ENCODE results near the gene TMEM74B. TPM values are rescaled to one million over a fixed set of nuclear protein-coding genes. Genes with fewer than 3 reads are reported as not detected.

The TMEM74B gene
- total RNA-seq, 1 experiment from 2014 or later = 1.1 TPM

GRCh38 chr20:1229541-1229940 is 44.8 kb upstream of the TMEM74B start:
- POLR2A ChIA-PET = interaction anchor here (0.6 kb wide), 1 partner anchor 93 kb away, joined by 3 read pairs; no protein-coding TSS in a partner anchor
- Histone ChIP-seq H3K36me3 (ENCODE audit: control insufficient read depth, insufficient read depth, low read length) (no peaks in the 10 kb centered on the region; the same call in 1 of the 2 replicates), H3K4me1 (ENCODE audit: control insufficient read depth, insufficient read depth, low read length) (peaks cover 9% of the 10 kb centered on the region; the same call in 1 of the 2 replicates), H3K27me3 (ENCODE audit: control insufficient read depth, insufficient read depth, low read length) (peaks cover 3% of the 10 kb centered on the region; the same call in 1 of the 2 replicates), H3K27ac (ENCODE audit: low read length) (no peak overlapping the region), H3K9me3 (ENCODE audit: control insufficient read depth, insufficient read depth, low read depth, low read length) (no peaks in the 10 kb centered on the region), H3K4me3 (ENCODE audit: low read depth in 2 of 2, low read length in 2 of 2) (no peak overlapping the region)
- TF ChIP-seq SIN3A (IDR thresholded peaks at IDR 0.05; ENCODE audit: borderline replicate concordance, insufficient read depth, low read depth, low read length) (no peak), TCF7L2 (IDR thresholded peaks at IDR 0.05; ENCODE audit: low read depth, low read length) (no peak), POLR2AphosphoS5 (IDR thresholded peaks at IDR 0.05; ENCODE audit: low read depth, low read length) (no peak)
- TF ChIP-seq, protein P1, sequence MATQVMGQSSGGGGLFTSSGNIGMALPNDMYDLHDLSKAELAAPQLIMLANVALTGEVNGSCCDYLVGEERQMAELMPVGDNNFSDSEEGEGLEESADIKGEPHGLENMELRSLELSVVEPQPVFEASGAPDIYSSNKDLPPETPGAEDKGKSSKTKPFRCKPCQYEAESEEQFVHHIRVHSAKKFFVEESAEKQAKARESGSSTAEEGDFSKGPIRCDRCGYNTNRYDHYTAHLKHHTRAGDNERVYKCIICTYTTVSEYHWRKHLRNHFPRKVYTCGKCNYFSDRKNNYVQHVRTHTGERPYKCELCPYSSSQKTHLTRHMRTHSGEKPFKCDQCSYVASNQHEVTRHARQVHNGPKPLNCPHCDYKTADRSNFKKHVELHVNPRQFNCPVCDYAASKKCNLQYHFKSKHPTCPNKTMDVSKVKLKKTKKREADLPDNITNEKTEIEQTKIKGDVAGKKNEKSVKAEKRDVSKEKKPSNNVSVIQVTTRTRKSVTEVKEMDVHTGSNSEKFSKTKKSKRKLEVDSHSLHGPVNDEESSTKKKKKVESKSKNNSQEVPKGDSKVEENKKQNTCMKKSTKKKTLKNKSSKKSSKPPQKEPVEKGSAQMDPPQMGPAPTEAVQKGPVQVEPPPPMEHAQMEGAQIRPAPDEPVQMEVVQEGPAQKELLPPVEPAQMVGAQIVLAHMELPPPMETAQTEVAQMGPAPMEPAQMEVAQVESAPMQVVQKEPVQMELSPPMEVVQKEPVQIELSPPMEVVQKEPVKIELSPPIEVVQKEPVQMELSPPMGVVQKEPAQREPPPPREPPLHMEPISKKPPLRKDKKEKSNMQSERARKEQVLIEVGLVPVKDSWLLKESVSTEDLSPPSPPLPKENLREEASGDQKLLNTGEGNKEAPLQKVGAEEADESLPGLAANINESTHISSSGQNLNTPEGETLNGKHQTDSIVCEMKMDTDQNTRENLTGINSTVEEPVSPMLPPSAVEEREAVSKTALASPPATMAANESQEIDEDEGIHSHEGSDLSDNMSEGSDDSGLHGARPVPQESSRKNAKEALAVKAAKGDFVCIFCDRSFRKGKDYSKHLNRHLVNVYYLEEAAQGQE (IDR thresholded peaks at IDR 0.05; ENCODE audit: insufficient read depth in 1 of 2, low read depth in 2 of 2, low read length in 1 of 2) = no peak
- TF ChIP-seq, protein P2, sequence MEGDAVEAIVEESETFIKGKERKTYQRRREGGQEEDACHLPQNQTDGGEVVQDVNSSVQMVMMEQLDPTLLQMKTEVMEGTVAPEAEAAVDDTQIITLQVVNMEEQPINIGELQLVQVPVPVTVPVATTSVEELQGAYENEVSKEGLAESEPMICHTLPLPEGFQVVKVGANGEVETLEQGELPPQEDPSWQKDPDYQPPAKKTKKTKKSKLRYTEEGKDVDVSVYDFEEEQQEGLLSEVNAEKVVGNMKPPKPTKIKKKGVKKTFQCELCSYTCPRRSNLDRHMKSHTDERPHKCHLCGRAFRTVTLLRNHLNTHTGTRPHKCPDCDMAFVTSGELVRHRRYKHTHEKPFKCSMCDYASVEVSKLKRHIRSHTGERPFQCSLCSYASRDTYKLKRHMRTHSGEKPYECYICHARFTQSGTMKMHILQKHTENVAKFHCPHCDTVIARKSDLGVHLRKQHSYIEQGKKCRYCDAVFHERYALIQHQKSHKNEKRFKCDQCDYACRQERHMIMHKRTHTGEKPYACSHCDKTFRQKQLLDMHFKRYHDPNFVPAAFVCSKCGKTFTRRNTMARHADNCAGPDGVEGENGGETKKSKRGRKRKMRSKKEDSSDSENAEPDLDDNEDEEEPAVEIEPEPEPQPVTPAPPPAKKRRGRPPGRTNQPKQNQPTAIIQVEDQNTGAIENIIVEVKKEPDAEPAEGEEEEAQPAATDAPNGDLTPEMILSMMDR (IDR thresholded peaks at IDR 0.05) = no peak
- ATAC-seq = no peak
- BruUV-seq (replicated peaks) = no TSS peak
- CTCF ChIA-PET = interaction anchor here (0.6 kb wide), 2 partner anchors 127 to 272 kb away, joined by 3 to 4 read pairs; no protein-coding TSS in a partner anchor
- intact Hi-C loops (cut with micrococcal nuclease; ENCODE audit: unreplicated experiment) = no loop called here
- in situ Hi-C loops (cut with HindIII; ENCODE audit: low pct_unique_long_range_greater_than_20kb, low sequenced_read_pairs) = no loop called here
- no peak for DNase-seq (ENCODE audit: low read depth, low spot score)

DNA sequence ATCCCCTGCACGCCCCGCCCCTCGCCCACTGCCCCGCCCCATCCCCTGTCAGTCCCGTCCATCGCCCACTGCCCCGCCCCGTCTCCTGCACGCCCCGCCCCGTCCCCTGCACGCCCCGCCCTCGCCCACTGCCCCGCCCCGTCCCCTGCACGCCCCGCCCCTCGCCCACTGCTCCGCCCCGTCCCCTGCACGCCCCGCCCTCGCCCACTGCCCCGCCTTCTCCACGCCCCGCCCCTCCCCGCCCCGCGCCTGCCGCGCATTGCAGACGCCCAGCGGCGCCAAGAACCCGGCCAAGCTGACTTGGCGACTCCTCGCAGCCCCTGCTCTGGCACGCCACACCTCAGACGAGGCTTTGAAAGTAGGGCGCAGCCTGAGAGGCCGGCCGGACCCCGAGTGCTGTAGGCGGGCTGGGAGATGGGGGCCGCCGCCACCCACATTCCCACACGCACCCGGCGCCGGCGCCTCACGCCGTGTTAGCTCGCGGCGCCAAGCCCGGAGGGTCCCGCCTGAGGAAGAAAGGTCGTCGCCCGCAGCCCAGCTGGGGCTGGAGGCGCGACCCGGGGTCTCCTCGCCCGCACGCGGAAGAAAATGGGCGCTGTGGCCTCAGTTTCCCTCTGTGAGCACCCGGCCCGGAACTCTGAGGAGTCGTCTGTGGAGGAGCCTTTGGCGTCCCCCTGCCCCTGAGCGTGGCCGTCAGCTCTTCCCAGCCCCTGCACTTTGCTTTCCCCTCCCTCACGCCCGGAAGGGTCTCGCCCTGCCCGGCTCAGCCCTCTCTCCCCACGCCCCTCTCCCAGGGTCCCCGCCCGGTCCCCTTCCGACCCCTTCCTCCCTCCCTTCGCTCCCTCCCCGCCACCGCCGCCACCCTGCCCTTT is 41.2 kb upstream of the TMEM74B start, which contains the start of gene RAD21L1:
Gene RAD21L1, plus strand, starts transcription at position 262 of the 872 bp plus-strand sequence. CDS start 2,410 bp downstream, outside the sequence.
- intact Hi-C loops (cut with micrococcal nuclease; ENCODE audit: unreplicated experiment) (no loop called here), in situ Hi-C loops (cut with HindIII; ENCODE audit: low pct_unique_long_range_greater_than_20kb, low sequenced_read_pairs) (no loop called here)
- Histone ChIP-seq H3K4me1 (ENCODE audit: control insufficient read depth, insufficient read depth, low read length) (peaks cover 8% of the 10 kb centered on the region; the same call in 1 of the 2 replicates), H3K27ac (ENCODE audit: low read length) (peak within 1 kb of the TSS; percentile 66), H3K27me3 (ENCODE audit: control insufficient read depth, insufficient read depth, low read length) (peaks cover 3% of the 10 kb centered on the region; the same call in 1 of the 2 replicates), H3K36me3 (ENCODE audit: control insufficient read depth, insufficient read depth, low read length) (no peaks in the 10 kb centered on the region), H3K4me3 (ENCODE audit: low read depth in 2 of 2, low read length in 2 of 2) (peak within 1 kb of the TSS; percentile 77 to 81), H3K9me3 (ENCODE audit: control insufficient read depth, insufficient read depth, low read depth, low read length) (no peaks in the 10 kb centered on the region)
- POLR2A ChIA-PET = interaction anchor here (0.7 kb wide), 1 partner anchor 85 kb away, joined by 3 read pairs; no protein-coding TSS in a partner anchor
- CTCF ChIA-PET = no interaction called here
- DNase-seq (ENCODE audit: low read depth, low spot score) (no peak), ATAC-seq (peak; percentile 76)
- BruUV-seq (replicated peaks) = no TSS peak
- TF ChIP-seq TCF7L2 (IDR thresholded peaks at IDR 0.05; ENCODE audit: low read depth, low read length) (no peak), SIN3A (IDR thresholded peaks at IDR 0.05; ENCODE audit: borderline replicate concordance, insufficient read depth, low read depth, low read length) (0 out of 2 replicates have a peak, but pooled peaks have one; percentile 63)
- TF ChIP-seq, protein P1 (IDR thresholded peaks at IDR 0.05; ENCODE audit: insufficient read depth in 1 of 2, low read depth in 2 of 2, low read length in 1 of 2) = no peak
